Activated T-cell treated with anti-CD3 and anti-CD28 coated beads, Interleukin-2, amount 50 U/mL, for 24 hours (primary cell): Measurements from ENCODE around the gene CRYBA4.

ENCODE experiments used
- DNase-seq: peaks from one replicate; pipeline ENCODE4 v3.0.0-alpha.2; 2020
- H3K27ac Mint-ChIP-seq: 2 replicates; pipeline ENCODE4 v1.8.0; 2020; ENCODE audit warnings: mild to moderate bottlenecking, mixed read lengths
- H3K27me3 Mint-ChIP-seq: 2 replicates; pipeline ENCODE4 v1.8.0; 2020; ENCODE audit warnings: mixed read lengths
- H3K36me3 Mint-ChIP-seq: 2 replicates; pipeline ENCODE4 v1.8.0; 2020; ENCODE audit warnings: low read depth, mixed read lengths
- H3K4me1 Mint-ChIP-seq: 2 replicates; pipeline ENCODE4 v1.8.0; 2020; ENCODE audit warnings: low read depth, mixed read lengths
- H3K4me3 Mint-ChIP-seq: 2 replicates; pipeline ENCODE4 v1.8.0; 2020; ENCODE audit warnings: mild to moderate bottlenecking, moderate library complexity, mixed read lengths
- H3K9me3 Mint-ChIP-seq: 2 replicates; pipeline ENCODE4 v1.8.0; 2020; ENCODE audit warnings: mixed read lengths

CRYBA4 gene

GRCh38 chr22:26587991-26588613 lies 33.7 kb upstream of the CRYBA4 start:
- H3K27ac Mint-ChIP-seq, result peak overlapping the region; percentile 90
- no peaks in the 10 kb centered on the region for H3K9me3 Mint-ChIP-seq
- peaks cover 73% of the 10 kb centered on the region for H3K4me1 Mint-ChIP-seq
- H3K4me3 Mint-ChIP-seq, result peak overlapping the region; percentile 89
- no peaks in the 10 kb centered on the region for H3K27me3 Mint-ChIP-seq
- no peak for DNase-seq
- peaks cover 32% of the 10 kb centered on the region for H3K36me3 Mint-ChIP-seq

DNA sequence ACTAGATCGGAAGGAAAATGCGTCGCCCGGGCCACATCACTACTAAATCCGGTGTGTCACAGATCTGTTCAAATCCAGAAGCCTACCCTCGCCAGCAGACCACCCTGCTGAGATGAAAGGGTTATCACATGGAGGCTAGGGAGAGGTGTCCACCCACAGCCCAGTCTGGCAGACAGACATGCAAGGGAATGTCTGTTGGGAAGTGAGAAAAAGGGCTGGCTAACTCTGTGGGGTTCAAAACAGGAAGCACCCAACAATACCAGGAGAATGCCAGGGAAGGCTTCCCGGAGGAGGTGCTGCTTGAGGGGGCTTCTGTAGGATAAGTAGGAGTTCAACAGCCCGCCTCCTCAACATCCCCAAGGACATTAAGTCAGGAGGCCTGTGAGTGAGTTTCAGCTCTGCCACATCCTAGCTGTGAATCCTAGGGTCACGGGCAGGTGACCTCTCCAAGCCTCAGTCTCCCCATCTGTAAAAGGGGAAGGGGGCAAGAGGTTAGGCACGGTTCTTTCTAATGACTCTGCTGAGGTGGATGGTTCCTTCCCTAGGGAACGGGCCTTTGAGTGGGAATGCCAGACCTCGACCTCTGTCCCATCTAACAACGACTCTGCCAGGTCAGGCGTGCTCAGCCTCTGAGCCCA lies 32.9 kb upstream of the CRYBA4 start:
- Mint-ChIP-seq H3K4me1 (peaks cover 78% of the 10 kb centered on the region), H3K4me3 (peak overlapping the region; percentile 89), H3K27me3 (no peaks in the 10 kb centered on the region), H3K9me3 (no peaks in the 10 kb centered on the region), H3K36me3 (peaks cover 29% of the 10 kb centered on the region), H3K27ac (peak overlapping the region; percentile 90)
- DNase-seq, result no peak

GRCh38 chr22:26589367-26589844 lies 32.4 kb upstream of the CRYBA4 start:
- peak; percentile 69 for DNase-seq
- Mint-ChIP-seq H3K4me1 (peaks cover 77% of the 10 kb centered on the region), H3K36me3 (peaks cover 24% of the 10 kb centered on the region), H3K9me3 (no peaks in the 10 kb centered on the region), H3K27me3 (no peaks in the 10 kb centered on the region), H3K4me3 (peak overlapping the region; percentile 89), H3K27ac (peak overlapping the region; percentile 90)

GRCh38 chr22:26589845-26590736 lies 31.7 kb upstream of the CRYBA4 start, which contains the start of gene TPST2:
Gene TPST2 (minus strand): TSS chr22:26590132. CDS start chr22:26541630, 48,502 bp downstream.
- Mint-ChIP-seq H3K27ac (peak within 1 kb of the TSS; percentile 90), H3K4me3 (peak within 1 kb of the TSS; percentile 89), H3K36me3 (peaks cover 22% of the 10 kb centered on the region), H3K4me1 (peaks cover 74% of the 10 kb centered on the region), H3K9me3 (no peaks in the 10 kb centered on the region), H3K27me3 (no peaks in the 10 kb centered on the region)
- peak; percentile 89 for DNase-seq

GRCh38 chr22:26592421-26592891 lies 29.3 kb upstream of the CRYBA4 start:
- Mint-ChIP-seq H3K27me3 (no peaks in the 10 kb centered on the region), H3K4me1 (peaks cover 65% of the 10 kb centered on the region), H3K4me3 (peak overlapping the region; percentile 3), H3K9me3 (no peaks in the 10 kb centered on the region), H3K27ac (peak overlapping the region; percentile 42), H3K36me3 (peaks cover 15% of the 10 kb centered on the region)
- peak; percentile 52 for DNase-seq

- H3K36me3 Mint-ChIP-seq, result peaks cover 6% of the 10 kb centered on the region
- H3K9me3 Mint-ChIP-seq, result no peaks in the 10 kb centered on the region
- H3K27me3 Mint-ChIP-seq, result no peaks in the 10 kb centered on the region
- peaks cover 59% of the 10 kb centered on the region for H3K4me1 Mint-ChIP-seq
- no peak overlapping the region for H3K4me3 Mint-ChIP-seq
- peak overlapping the region; percentile 66 for H3K27ac Mint-ChIP-seq
- DNase-seq, result no peak
Observed at GRCh38 chr22:26593763-26594162, 28.0 kb upstream of the CRYBA4 start.

GRCh38 chr22:26597026-26597425 lies 24.7 kb upstream of the CRYBA4 start:
- H3K4me1 Mint-ChIP-seq, result peaks cover 45% of the 10 kb centered on the region
- no peaks in the 10 kb centered on the region for H3K27me3 Mint-ChIP-seq
- peak overlapping the region; percentile 18 for H3K27ac Mint-ChIP-seq
- H3K36me3 Mint-ChIP-seq, result no peaks in the 10 kb centered on the region
- DNase-seq, result no peak
- no peaks in the 10 kb centered on the region for H3K9me3 Mint-ChIP-seq
- no peak overlapping the region for H3K4me3 Mint-ChIP-seq

GRCh38 chr22:26597480-26597879 lies 24.3 kb upstream of the CRYBA4 start:
- peaks cover 41% of the 10 kb centered on the region for H3K4me1 Mint-ChIP-seq
- no peak for DNase-seq
- H3K27ac Mint-ChIP-seq, result no peak overlapping the region
- no peaks in the 10 kb centered on the region for H3K9me3 Mint-ChIP-seq
- H3K4me3 Mint-ChIP-seq, result no peak overlapping the region
- H3K36me3 Mint-ChIP-seq, result no peaks in the 10 kb centered on the region
- no peaks in the 10 kb centered on the region for H3K27me3 Mint-ChIP-seq

- H3K4me1 Mint-ChIP-seq, result peaks cover 27% of the 10 kb centered on the region
- no peak overlapping the region for H3K27ac Mint-ChIP-seq
- no peak for DNase-seq
- H3K36me3 Mint-ChIP-seq, result no peaks in the 10 kb centered on the region
- H3K27me3 Mint-ChIP-seq, result no peaks in the 10 kb centered on the region
- H3K4me3 Mint-ChIP-seq, result no peak overlapping the region
- no peaks in the 10 kb centered on the region for H3K9me3 Mint-ChIP-seq
Observed at GRCh38 chr22:26599505-26599904, 22.3 kb upstream of the CRYBA4 start.

DNA sequence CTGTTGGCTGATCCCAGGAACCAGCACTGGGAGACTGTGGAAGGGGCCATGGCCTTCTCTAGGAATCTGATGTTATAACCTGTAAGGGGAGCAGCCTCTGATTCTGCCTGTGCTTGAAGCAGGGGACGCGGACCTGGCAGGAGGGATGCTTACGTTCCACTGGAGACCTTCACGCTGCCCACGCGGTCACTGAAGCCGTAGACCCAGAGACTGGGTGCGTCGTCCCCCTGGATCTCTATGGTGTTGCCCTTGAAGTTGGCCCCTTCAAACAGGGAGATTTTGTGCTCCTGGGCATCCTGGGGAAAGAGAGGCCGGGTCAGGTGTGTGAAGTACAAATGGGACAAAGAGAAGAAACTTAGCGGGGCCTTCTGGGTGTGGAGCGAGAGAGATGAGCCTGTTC lies 20.0 kb upstream of the CRYBA4 start:
- H3K4me1 Mint-ChIP-seq, result peaks cover 26% of the 10 kb centered on the region
- H3K27ac Mint-ChIP-seq, result no peak overlapping the region
- no peak overlapping the region for H3K4me3 Mint-ChIP-seq
- H3K36me3 Mint-ChIP-seq, result no peaks in the 10 kb centered on the region
- no peaks in the 10 kb centered on the region for H3K9me3 Mint-ChIP-seq
- H3K27me3 Mint-ChIP-seq, result no peaks in the 10 kb centered on the region
- no peak for DNase-seq

- Mint-ChIP-seq H3K27me3 (no peaks in the 10 kb centered on the region), H3K36me3 (no peaks in the 10 kb centered on the region)
Observed at GRCh38 chr22:26602127-26602526, 19.6 kb upstream of the CRYBA4 start.

DNA sequence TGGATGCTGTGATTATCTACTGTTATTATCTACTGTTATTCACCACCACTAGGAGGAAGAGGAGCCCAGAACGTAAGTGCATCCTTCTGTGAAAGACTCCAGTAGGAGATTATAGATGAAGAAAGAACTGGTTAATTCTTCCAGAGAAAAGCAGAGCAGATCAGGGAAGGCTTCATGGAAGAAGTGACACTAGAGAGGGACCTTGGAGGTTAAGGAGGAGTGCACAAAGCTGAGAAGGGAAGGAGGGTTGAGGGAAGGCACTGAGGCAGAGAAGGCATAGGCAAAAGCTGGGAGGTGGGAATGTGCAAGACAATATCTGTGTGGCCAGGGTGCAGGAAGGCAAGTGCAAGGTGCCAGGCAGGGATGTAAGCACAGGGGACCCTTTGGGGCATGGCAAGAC lies 17.4 kb upstream of the CRYBA4 start:
- H3K36me3 Mint-ChIP-seq, result no peaks in the 10 kb centered on the region
- H3K4me3 Mint-ChIP-seq, result no peak overlapping the region
- DNase-seq, result no peak
- no peaks in the 10 kb centered on the region for H3K27me3 Mint-ChIP-seq
- peaks cover 17% of the 10 kb centered on the region for H3K4me1 Mint-ChIP-seq
- H3K27ac Mint-ChIP-seq, result no peak overlapping the region
- H3K9me3 Mint-ChIP-seq, result no peaks in the 10 kb centered on the region

More at GRCh38 chr22:26602127-26602526, 19.6 kb upstream of the CRYBA4 start:
- Mint-ChIP-seq H3K4me3 (no peak overlapping the region), H3K4me1 (peaks cover 22% of the 10 kb centered on the region), H3K27ac (no peak overlapping the region), H3K9me3 (no peaks in the 10 kb centered on the region)
- no peak for DNase-seq

GRCh38 chr22:26606611-26607010 lies 15.2 kb upstream of the CRYBA4 start:
- H3K9me3 Mint-ChIP-seq, result no peaks in the 10 kb centered on the region
- DNase-seq, result no peak
- peaks cover 33% of the 10 kb centered on the region for H3K4me1 Mint-ChIP-seq
- no peak overlapping the region for H3K4me3 Mint-ChIP-seq
- H3K27me3 Mint-ChIP-seq, result no peaks in the 10 kb centered on the region
- H3K36me3 Mint-ChIP-seq, result no peaks in the 10 kb centered on the region
- no peak overlapping the region for H3K27ac Mint-ChIP-seq

DNA sequence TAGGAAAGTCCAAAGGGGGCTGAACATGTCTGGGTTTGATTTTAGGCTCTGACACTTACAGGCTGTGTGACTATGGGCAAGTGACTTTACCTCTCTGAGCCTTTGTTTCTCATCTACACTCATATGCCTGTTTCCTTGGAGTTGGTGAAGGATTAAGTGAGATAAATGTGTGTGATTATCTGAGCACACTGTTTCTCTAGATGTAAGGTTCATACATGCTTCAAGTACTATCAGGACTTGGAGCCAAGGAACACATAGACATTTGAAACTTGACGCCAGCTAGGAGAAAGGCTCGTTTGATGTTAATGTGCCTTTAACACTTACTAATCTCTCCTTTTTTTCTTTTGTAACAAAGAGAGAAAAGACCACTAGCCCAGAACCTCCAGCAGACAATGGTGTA lies 13.6 kb upstream of the CRYBA4 start:
- no peak overlapping the region for H3K4me3 Mint-ChIP-seq
- H3K4me1 Mint-ChIP-seq, result peaks cover 33% of the 10 kb centered on the region
- no peak for DNase-seq
- H3K36me3 Mint-ChIP-seq, result no peaks in the 10 kb centered on the region
- no peak overlapping the region for H3K27ac Mint-ChIP-seq
- no peaks in the 10 kb centered on the region for H3K9me3 Mint-ChIP-seq
- no peaks in the 10 kb centered on the region for H3K27me3 Mint-ChIP-seq
